Memory B cell (primary cell): ENCODE measurements around the gene NFS1.

Experiments used
- ATAC-seq: fragments of 150-1000 bp; cut with Tn5 transposase; 2 replicates; pipeline ENCODE4 v1.10.0; 2021; ENCODE audit warnings: low read depth, mild to moderate bottlenecking, moderate library complexity
- DNase-seq, 2 donors: peaks; one replicate each; pipeline ENCODE4 v3.0.0; 2022; ENCODE audit warnings: low spot score in 2 of 2
- H3K27ac Mint-ChIP-seq: one replicate; pipeline ENCODE4 v1.8.0; 2022; ENCODE audit warnings: mild to moderate bottlenecking, moderate library complexity, mixed read lengths
- H3K27me3 Mint-ChIP-seq: one replicate; pipeline ENCODE4 v1.8.0; 2022; ENCODE audit warnings: mixed read lengths
- H3K36me3 Mint-ChIP-seq: one replicate; pipeline ENCODE4 v1.8.0; 2022; ENCODE audit warnings: mild to moderate bottlenecking, mixed read lengths
- H3K4me1 Mint-ChIP-seq: one replicate; pipeline ENCODE4 v1.8.0; 2022; ENCODE audit warnings: mixed read lengths
- H3K4me3 Mint-ChIP-seq: one replicate; pipeline ENCODE4 v1.8.0; 2022; ENCODE audit warnings: mild to moderate bottlenecking, moderate library complexity, mixed read lengths
- H3K9me3 Mint-ChIP-seq: one replicate; pipeline ENCODE4 v1.8.0; 2022; ENCODE audit warnings: mixed read lengths

Gene NFS1

GRCh38 chr20:35619196-35620095 lies 79.7 kb downstream of the NFS1 start:
- Mint-ChIP-seq H3K27ac (peak overlapping the region; percentile 62), H3K27me3 (no peaks in the 10 kb centered on the region), H3K4me3 (peak overlapping the region; percentile 93), H3K36me3 (no peaks in the 10 kb centered on the region), H3K4me1 (peaks cover 20% of the 10 kb centered on the region), H3K9me3 (no peaks in the 10 kb centered on the region)
- DNase-seq (peak; percentile 81 to 83), ATAC-seq (peak; percentile 40)

DNA sequence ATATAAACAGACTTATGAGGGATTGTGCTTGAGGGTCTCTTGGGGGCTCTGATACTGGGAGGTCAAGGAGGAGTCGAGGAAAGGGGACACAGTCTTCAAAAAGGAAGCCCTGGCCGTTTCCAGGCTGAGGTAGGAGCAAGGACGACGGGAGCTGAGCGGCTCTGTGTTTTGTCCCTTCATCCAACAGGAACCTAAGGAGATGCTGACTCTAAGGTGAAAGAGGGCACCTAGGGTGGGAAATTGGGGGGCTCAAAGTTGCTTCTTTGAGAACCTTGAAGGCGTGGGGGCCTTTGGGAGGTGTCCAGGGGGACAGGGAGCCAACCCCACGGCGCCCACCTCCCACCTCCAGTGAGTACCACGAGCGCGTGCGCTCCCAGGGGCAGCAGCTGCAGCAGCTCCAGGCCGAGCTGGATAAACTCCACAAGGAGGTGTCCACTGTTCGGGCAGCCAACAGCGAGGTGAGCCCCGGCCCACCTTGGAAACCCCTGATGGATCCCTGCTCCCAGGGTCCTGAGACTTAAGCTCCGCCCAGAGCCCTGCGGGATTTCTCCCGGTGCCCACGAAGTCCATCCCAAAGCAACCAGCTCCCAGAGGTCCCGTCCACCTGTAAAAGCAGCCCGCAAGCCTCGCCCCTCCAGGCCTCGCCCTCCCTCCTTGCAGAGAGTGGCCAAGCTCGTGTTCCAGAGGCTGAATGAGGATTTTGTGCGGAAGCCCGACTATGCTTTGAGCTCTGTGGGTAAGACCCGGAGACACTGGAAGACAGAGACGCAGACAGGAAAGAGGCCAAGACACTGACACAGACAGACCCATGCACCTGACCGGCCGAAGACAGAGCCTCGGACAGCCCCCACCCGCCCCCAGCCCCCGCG lies 80.7 kb downstream of the NFS1 start:
- Mint-ChIP-seq H3K27ac (peak overlapping the region; percentile 80), H3K4me3 (peak overlapping the region; percentile 93), H3K9me3 (no peaks in the 10 kb centered on the region), H3K27me3 (no peaks in the 10 kb centered on the region), H3K36me3 (no peaks in the 10 kb centered on the region), H3K4me1 (peaks cover 21% of the 10 kb centered on the region)
- DNase-seq = no peak
- ATAC-seq = no peak
